ENCODE results near the gene INAFM2. TPM values are rescaled to one million over a fixed set of nuclear protein-coding genes. Genes with fewer than 3 reads are reported as not detected.

INAFM2 gene
- total and polyA plus RNA-seq, 8 donors, result 20.5 to 37.1 (median 23.7) TPM

GRCh38 chr15:40300771-40301170 is 22.7 kb upstream of the INAFM2 start:
- Histone ChIP-seq H3K36me3 (peaks cover 0 to 69% of the 10 kb centered on the region in 2 donors), H3K27me3 (no peaks in the 10 kb centered on the region), H3K9me3 (no peaks in the 10 kb centered on the region), H3K4me1 (peaks cover 0 to 26% of the 10 kb centered on the region in 2 donors), H3K4me3 (no peak overlapping the region), H3K27ac (no peak overlapping the region)
- no peak for TF ChIP-seq CTCF (IDR thresholded peaks at IDR 0.05)
- intact Hi-C loops (cut with DNase I), result no loop called here
- DNase-seq, result no peak
- ATAC-seq, result no peak

- Histone ChIP-seq H3K9me3 (no peaks in the 10 kb centered on the region), H3K4me1 (peaks cover 0 to 34% of the 10 kb centered on the region in 2 donors), H3K36me3 (peaks cover 0 to 61% of the 10 kb centered on the region in 2 donors), H3K4me3 (no peak overlapping the region), H3K27ac (no peak overlapping the region), H3K27me3 (no peaks in the 10 kb centered on the region)
- intact Hi-C loops (cut with DNase I), result no loop called here
- DNase-seq (no peak), ATAC-seq (no peak)
- TF ChIP-seq CTCF (IDR thresholded peaks at IDR 0.05), result no peak
Measured at GRCh38 chr15:40301467-40302179, 21.9 kb upstream of the INAFM2 start.

GRCh38 chr15:40302288-40302886 is 21.1 kb upstream of the INAFM2 start:
- no peak for TF ChIP-seq CTCF (IDR thresholded peaks at IDR 0.05)
- ATAC-seq (no peak), DNase-seq (peak in 1 of 4 donors; percentile 26)
- no peaks in the 10 kb centered on the region for H3K27me3 ChIP-seq
- H3K9me3 ChIP-seq, result no peaks in the 10 kb centered on the region
- H3K4me1 ChIP-seq, result peaks cover 0 to 34% of the 10 kb centered on the region in 2 donors
- intact Hi-C loops (cut with DNase I), result no loop called here
- H3K36me3 ChIP-seq, result peaks cover 0 to 53% of the 10 kb centered on the region in 2 donors
- no peak overlapping the region for H3K4me3 ChIP-seq
- H3K27ac ChIP-seq, result no peak overlapping the region

- H3K9me3 ChIP-seq, result no peaks in the 10 kb centered on the region
- TF ChIP-seq CTCF (IDR thresholded peaks at IDR 0.05), result no peak
- DNase-seq (peak in 2 of 4 donors; percentile 14 to 42), ATAC-seq (no peak)
- peaks cover 0 to 47% of the 10 kb centered on the region in 2 donors for H3K36me3 ChIP-seq
- H3K4me1 ChIP-seq, result peaks cover 0 to 34% of the 10 kb centered on the region in 2 donors
- H3K4me3 ChIP-seq, result no peak overlapping the region
- H3K27me3 ChIP-seq, result no peaks in the 10 kb centered on the region
- no peak overlapping the region for H3K27ac ChIP-seq
- intact Hi-C loops (cut with DNase I), result no loop called here
Measured at GRCh38 chr15:40302981-40303380, 20.5 kb upstream of the INAFM2 start.

- TF ChIP-seq CTCF (IDR thresholded peaks at IDR 0.05), result no peak
- ATAC-seq (no peak), DNase-seq (peak in 1 of 4 donors; percentile 10)
- Histone ChIP-seq H3K27ac (no peak overlapping the region), H3K4me1 (peaks cover under 1 to 38% of the 10 kb centered on the region in 2 donors), H3K27me3 (no peaks in the 10 kb centered on the region), H3K36me3 (peaks cover 0 to 41% of the 10 kb centered on the region in 2 donors), H3K9me3 (no peaks in the 10 kb centered on the region), H3K4me3 (no peak overlapping the region)
- intact Hi-C loops (cut with DNase I), result no loop called here
Measured at GRCh38 chr15:40303576-40303975, 19.9 kb upstream of the INAFM2 start.
